NCI-H69 (cell line): ENCODE measurements around the gene SLC15A1.
A peak's percentile ranks its signal among the peaks of the same experiment; 100 is the strongest.
"Not testable (repeated sequence)": the region's sequence is repeated elsewhere in the genome, so short reads cannot be mapped to it uniquely, and the experiment has no call there.

Experiments used
- DNase-seq: peaks from one replicate; lab custom pipeline; 2025; lab: John Stamatoyannopoulos, UW

SLC15A1 gene

DNA sequence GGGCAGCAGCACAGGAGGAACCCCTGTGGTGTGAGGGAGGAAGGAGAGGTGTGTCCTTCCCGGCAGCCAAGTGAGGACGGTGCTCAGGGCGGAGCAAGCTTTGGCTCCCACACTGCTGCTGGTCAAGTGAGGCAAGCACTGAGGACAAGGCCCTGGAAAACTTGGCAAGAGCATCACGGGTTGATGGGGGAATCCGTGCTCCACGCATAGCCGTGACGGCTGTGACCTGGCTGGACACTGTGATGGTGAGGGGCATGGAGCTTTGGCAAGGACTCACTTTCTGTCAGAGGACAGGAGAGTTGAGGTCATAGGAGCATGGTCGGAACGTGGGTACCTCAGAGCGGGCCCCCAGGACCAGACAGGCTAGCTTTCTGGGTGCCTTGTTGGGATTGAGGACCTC, 29.0 kb upstream of the SLC15A1 start:
- no peak for DNase-seq

DNA sequence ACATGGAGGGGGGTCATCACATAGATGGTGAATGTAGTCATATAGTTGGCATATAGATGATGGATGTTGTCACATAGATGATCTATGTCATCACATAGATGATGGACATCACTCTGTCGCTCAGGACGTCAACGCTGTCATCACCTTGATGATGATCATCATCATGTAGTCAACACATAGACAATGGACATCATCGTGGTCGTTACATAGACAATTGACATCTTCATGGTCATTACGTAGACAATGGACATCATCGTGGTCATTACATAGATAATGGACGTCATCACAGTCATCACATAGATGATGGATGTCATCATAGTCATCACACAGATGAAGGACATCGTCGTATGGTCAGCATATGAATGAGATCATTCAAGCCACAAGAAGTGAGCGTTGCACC, 28.6 kb upstream of the SLC15A1 start:
- DNase-seq: no peak

DNA sequence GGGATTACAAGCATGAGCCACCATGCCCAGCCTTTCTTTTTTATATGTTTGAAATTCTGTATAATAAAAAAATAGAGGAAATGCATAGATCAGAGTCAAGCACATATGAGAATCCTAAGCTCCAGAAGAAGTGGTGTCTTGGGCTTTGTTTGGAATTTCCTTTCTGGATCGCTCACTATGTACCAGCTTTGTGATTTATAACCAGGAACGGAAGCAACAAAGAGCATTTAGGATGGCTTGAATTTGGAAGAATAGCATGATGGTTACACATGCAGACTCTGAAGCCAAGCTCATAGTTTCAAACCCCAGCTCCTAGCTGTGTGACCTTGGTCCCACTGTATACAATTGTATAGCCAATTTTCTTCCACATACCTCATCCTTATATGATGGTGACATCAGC, 28.0 kb upstream of the SLC15A1 start:
- DNase-seq: no peak

DNA sequence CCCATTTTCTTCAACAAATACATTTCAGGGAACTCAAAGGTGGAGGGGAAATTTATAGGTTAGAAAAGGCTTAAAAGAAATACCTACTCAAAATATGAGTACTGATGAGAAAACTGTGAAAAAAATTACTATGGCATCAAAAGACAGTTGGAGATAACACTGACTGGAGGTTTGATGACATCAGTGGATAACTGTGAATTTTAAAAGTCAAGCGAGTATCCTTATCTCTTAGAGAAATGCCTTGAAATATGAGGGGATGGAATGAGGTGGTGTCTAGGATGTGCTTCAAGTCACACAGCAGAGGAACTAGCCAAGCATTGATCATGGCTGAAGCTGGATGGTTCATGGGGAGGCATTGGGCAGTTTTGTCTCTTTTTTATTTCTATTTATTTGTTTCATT, 27.2 kb upstream of the SLC15A1 start:
- DNase-seq: no peak

DNA sequence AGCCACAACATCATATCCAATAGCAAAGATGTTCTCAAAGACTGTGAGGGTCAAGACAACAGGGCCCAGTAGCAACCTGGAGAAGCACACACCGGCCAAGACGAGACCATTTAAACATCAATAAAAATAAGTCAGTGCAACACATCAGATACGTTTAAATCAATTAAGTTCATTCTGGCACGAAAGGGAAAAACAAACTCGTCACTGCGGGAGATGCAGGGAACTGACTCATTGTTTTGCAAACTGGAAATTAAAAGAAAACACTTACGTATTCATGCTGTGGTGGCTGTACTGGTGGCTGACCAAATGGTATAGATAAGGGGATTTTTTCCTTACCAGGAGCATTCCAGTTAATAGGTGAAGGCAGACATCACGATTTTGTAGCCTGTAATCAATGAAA, 26.3 kb upstream of the SLC15A1 start:
- peak; percentile 34 for DNase-seq

DNA sequence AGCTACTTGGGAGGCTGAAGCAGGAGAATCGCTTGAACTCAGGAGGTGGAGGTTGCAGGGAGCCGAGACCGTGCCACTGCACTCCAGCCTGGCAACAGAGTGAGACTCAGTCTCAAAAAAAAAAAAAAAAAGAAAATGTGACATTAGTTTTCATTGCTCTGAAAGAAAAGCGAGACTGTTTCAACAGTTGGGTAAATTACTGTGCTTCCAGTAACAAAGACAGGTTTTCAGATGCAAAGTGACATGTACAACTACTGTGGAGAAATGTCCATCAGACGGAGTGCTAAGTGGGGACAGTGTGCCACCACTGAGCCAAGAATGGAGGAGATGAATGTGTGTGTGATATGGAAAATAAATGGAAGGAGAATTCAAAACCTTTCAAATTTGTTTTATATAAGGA, 24.2 kb upstream of the SLC15A1 start:
- DNase-seq: no peak

DNA sequence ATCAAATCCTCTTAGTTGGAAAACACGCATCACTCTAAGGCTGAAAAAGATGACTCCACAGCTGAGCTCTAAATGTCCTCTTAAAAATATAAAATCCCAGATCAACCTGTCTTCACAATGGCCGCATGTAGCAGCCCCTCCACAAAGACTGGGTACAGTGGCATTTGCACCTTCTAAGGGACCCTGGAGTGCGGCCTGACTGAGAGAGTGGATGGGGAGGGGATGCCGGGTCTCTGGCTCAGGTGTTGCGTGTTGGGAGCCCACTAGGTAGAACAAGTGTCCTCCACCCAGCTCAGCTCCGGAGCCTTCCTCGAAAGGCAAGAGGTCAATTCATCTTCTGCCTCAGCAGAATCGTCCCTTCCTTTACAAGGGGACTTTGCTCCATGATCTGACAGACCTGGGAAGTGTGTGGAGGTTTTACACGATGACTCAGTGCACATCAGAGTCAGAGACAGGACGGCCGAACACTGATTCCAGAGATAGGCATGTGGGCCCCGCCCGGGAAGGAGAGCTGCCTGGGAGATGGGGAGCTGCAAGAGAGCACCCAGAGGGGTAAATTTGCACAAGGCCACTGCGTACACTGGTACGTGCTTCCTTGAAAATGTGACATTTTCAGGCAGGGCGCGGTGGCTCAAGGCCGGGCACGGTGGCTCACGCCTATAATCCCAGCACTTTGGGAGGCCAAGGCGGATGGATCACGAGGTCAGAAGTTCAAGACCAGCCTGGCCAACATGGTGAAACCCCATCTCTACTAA, 23.5 kb upstream of the SLC15A1 start:
- DNase-seq: no peak

DNA sequence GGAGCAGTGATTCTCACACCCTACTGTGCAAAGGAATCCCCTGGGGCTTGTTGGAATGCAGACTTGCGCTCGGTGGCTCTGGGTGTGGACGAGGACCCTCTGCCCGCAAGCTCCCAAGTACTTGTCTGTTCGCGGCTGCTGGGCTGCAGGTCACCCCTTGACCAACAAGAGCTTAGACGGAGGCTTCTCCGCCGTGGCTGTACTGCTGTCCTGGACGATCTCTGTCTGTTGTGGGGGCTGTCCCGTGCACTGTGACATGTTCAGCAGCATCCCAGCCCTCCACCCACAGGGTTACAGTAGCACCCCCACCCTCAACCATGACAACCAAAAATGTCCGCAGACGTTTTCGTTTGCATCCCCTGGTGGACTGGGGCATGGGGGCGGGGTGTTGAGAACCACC, 22.9 kb upstream of the SLC15A1 start:
- DNase-seq: no peak

DNA sequence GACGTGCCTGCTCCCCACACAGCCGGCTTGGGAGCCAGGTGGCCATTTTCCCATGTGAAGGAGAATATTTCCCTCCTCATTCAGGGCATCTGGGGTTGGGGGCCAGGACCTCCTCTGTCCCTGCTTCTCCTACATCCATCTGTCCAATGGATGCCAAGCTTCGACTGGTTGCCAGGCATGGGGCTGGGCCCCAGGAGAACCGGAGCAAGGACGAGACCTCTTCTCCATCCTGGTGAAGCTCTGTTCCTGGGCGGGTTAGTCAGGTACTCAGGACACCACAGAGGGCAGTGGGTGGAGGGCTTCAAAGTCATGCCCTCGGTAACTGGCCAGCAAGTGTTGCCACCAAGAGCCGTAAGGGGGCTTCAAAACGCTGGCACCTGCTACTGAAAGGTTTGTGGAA, 22.3 kb upstream of the SLC15A1 start:
- no peak for DNase-seq

DNA sequence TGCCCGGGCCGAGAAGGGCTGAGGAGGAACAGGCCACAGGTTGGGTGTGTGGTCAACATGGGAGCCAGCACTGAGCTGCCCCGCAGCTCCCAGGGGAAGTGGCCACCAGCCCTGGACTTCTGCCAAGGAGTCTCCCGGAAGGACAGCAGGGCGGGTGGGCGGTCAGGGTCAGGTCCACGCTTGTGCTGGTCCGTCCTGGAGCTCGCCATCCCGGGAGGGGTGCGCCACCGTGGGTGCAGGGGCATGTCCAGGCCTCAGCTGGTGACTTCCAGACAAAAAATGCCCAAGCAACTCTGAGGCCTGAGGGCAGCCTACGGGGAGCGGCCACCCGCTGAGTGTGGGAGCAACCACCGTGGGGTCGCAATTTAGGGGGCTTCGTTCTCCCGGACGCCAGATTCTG, 21.4 kb upstream of the SLC15A1 start:
- no peak for DNase-seq

DNA sequence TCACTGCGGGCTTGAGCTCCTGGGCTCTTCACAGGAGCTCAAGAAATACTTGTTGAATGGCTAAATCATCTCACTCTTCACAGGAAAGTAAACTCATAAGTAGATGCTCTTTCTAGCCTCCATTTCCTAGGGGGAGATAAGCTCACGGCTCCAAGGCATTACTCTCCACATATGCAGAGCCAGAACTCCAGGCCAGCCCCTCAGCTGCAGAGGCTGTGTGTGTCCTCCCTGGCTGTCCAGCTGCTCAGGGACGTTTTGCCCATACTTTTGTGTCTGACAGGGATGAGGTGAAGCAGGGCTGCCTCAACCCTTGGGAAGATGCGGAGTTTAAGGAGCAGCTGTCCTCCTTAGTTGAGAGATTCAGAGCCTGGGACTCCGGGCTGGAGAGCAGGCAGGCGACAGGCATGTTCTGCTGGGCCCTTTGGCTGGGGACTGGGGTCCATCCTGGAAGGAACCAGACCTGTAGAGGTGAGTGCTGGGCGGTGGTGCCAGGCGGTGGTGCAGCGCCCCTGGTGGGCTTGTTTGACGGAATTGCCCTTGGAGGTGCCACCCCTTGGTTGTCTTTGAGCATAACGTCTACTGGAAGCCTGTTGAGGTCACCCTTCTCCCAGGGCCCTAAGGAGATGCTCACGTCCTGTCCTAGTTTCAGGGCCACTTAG, 20.5 kb upstream of the SLC15A1 start:
- no peak for DNase-seq

DNA sequence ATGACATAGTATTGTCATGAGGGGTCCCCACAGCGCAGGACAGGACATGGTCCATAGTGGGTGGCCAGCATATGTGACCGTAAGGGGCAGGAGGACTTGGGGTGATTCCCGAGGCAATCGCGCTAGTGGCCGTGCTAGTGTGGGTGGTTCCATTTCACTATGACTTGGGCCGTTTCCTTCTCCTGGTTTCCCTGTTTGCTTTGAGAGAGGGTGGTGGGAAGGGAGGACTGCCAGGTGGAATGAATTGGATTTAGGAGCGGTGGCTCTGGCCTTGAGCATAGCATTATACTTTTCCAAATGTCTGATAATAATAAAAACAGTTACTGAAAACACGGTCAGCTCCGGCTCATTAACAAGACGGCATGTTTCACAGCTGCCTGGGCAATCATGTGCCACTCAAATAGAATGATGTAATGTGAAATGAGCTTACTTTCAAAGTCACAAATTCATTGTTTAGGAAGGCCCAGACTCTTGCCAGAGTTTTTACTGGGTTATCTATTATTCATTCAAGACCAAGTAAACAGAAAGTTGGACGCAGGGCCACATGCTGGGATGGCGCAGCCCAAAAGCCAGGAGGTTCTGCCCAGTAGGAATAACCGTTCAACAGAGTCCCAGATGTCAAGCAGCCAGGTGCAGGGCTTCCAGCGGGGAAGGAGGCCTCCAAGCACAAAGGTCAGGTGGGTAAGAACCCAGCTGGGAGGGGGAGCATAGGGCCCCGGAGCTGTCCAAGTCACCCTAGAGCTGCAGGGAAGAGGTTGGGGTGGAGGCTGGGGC, 19.6 kb upstream of the SLC15A1 start:
- DNase-seq: peak; percentile 11

DNA sequence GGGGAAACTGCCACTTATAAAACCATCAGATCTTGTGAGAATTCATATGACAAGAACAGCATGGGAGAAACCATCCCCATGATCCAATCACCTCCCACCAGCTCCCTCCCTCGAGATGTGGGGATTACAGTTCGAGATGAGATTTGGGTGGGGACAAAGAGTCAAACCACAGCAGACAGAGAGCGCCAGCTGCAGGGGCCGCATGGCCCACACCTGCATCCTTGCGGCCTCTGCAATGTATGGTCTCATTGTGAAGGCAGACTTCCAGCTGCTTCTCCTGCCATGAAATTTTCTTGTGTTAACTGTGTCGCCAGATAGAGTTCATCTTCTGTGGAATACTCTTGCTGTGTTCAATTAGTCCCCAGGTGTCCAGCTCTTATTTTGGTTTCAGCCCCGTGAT, 17.3 kb upstream of the SLC15A1 start:
- DNase-seq: no peak

DNA sequence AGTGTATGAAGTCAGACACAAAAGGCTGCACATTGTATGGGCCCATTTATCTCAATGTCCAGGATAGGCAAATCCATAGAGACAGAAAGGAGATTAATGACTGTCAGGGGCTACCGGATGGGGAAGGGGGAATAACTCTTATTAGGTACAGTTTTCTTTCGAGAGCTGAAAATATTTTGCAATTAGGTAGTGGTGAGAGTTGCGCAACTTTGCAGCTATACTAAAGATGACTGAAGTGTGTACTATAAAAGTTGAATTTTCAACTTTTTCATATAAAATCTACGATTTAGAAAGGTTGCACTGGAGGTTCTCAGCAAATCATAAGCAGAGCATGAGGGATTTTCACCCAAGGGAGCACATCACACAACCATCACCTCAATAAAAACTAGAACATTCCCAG, 16.1 kb upstream of the SLC15A1 start:
- no peak for DNase-seq

DNA sequence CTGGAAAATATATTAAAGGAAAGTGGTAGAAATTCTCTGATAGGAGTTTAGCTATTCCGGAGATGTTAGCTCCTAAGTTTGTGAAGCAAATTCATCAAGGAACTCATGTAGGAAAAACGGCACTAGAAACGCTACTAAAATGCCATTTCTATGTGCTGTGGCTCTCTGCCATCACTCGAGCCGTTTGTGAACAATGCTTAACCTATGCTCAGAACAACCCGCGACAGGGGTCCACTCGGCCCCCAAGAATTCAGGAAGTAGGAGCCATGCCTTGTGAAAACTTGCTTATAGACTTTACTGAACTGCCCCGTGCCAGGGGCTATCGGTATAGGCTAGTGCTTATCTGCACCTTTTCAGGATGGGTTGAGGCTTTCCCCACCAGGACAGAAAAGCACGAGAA, 14.2 kb upstream of the SLC15A1 start:
- no peak for DNase-seq

DNA sequence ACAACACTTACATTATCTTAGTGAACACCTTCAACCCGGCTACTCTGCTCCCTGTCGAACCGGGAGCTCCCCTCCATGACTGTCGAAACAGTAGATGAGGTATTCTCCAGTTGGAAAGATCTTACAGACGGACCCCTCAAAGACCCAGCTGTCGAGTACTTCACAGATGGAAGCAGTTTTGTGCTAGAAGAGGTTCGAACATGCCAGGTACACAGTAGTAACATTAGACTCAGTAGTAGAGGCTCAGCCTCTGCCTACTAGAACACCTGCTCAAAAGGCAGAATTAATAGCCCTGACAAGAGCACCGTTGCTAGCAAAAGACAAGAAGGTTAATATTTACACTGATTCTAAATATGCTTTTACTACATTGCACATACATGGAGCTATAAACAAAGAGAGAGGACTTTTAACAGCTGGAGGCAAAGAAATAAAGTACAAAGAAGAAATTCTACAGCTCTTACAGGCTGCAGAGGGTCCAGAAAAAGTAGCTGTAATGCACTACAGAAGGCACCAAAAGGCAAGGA, 13.6 kb upstream of the SLC15A1 start:
- no peak for DNase-seq

DNA sequence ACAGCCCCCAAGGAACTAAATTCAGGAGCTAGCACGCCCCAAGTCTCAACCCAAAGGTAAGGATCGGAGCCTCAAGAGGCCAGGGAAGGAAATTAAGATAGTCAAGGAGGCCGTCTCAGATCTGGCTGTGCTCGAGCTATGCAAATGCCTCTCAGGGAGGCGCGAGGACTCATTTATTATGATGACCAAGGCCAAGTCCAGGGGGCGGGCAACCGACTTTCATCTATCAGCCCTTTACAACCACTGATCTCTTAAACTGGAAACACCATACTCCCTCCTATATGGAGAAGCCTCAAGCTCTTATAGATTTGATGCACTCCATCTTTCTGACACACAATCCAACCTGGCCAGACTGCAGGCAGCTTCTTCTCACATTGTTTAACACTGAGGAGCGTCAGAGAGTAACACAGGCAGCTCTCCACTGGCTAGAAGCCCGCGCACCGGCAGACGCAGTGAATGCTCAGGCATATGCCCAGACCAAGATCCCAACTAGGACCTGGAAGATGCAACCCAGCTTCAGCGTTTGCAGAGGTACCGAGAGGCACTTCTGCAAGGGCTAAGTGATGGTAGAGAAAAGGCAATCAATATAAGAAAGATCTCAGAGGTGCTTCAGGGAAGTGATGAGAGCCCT, 9.6 kb upstream of the SLC15A1 start:
- no peak for DNase-seq

DNA sequence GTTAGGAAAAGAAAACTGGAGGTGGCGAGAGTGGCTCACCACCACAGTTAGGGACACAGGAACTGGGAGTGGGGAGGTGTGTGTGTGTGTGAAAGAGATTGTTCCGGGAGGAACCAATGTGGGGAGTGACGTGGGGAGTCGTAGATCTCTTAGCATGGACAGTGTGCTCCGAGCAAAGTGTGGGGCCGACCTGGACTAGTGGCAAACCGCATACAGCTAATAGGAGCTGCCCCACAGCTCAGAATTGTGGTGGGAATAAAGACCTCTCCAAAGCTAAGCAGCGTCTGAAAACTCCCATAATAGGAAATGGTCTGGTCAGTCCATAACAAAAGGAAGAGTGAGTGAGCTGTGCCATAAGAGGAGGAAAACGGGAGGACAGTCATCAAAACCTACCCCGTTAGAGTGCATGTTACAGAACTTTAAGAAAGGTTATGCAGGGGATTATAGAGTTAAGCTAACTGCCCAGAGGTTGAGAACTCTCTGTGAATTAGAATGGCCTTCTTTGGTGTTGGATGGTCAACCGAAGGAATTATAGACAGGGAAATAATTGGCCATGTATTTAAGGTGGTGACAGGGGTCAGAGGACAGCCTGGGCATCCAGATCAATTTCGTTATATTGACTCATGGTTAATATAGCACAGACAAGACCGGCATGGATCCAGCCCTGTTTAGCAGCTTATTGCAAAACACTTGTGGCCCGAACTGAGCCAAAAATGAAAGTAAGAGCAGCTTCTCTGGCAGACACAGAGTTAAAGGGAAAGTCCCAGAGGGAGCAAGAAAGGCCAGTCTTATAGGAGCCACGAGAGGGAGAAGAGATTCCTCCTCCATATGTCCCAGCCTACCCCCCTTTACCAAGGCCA, 8.9 kb upstream of the SLC15A1 start:
- DNase-seq: no peak

DNA sequence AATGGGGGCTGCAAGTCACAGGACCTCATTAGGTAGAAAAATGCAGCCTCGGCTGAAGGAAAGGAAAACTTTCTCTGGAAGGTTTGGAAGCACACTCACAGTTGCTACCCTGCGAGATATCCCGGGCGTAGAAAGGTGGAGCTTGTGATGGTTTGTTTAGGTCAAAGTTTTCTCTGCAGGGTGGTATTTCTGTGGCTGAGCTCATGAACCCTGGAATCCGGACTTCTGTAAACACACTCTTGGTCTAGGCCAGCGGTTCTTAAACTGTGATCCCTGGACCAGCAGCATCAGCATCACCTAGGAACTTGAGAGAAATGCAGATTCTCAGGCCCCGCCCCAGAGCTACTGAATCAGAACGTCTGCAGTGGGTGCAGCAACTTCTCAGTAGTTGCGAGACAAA, 3.3 kb upstream of the SLC15A1 start:
- no peak for DNase-seq

DNA sequence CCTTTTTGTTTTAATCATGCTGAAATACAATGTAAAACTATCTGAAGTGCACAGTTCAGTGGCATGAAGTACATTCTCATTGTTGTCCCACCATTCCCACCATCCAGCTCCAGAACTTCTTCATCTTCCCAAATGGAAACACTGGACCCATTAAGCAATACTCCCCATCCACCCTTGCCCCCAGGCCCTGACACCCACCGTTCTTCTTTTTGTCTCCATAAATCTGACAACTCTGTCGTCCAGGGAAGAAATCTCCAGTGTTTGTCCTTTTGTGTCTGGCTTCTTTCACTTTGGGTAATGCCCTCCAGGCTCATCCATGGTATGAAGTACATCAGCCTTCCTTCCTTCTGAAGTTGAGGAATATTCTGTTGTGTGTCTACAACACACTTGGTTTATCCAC, 2.6 kb upstream of the SLC15A1 start:
- no peak for DNase-seq

DNA sequence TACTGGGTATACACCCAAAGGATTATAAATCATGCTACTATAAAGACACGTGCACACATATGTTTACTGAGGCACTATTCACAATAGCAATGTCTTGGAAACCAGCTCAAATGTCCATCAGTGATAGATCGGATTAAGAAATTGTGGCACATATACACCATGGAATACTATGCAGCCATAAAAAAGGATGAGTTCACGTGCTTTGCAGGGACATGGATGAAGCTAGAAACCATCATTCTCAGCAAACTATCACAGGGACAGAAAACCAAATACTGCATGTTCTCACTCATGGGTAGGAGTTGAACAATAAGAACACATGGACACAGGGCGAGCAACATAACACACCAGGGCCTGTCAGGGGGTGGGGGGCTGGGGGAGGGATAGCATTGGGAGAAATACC, 2.0 kb upstream of the SLC15A1 start:
- not testable (repeated sequence) for DNase-seq
